Measurements from ENCODE around the gene IL17RE. TPM values are rescaled to one million over a fixed set of nuclear protein-coding genes. Genes with fewer than 3 reads are reported as not detected.

Gene IL17RE
- total and polyA plus RNA-seq, 2 experiments from 2014 or later, result 1.1 to 3.4 TPM

- Mint-ChIP-seq H3K27me3 (ENCODE audit: insufficient read depth, low read depth, poor library complexity) (peaks cover 11% of the 10 kb centered on the region), H3K27ac (peak within 1 kb of the TSS; percentile 99), H3K36me3 (ENCODE audit: low read depth) (peaks cover 33% of the 10 kb centered on the region), H3K9me3 (no peaks in the 10 kb centered on the region), H3K4me1 (peaks cover 12% of the 10 kb centered on the region), H3K4me3 (peak within 1 kb of the TSS; percentile 99)
- TF ChIP-seq ZNF114 (CRISPR knock-in tag; IDR thresholded peaks at IDR 0.05), result no peak
- TF ChIP-seq POLR2AphosphoS5 (IDR thresholded peaks at IDR 0.05; ENCODE audit: low read depth), result peak; percentile 97
- no peak for TF ChIP-seq STAT1 (IDR thresholded peaks at IDR 0.05; ENCODE audit: unreplicated experiment)
- TF ChIP-seq EZH2phosphoT487 (IDR thresholded peaks at IDR 0.05; ENCODE audit: unreplicated experiment), result no peak
- TF ChIP-seq NANOG (IDR thresholded peaks at IDR 0.05; ENCODE audit: borderline replicate concordance), result no peak
- no peak for TF ChIP-seq CREB1 (CRISPR knock-in tag; IDR thresholded peaks at IDR 0.05; ENCODE audit: low read depth)
- no peak for TF ChIP-seq JUNB (IDR thresholded peaks at IDR 0.05; ENCODE audit: unreplicated experiment)
- no peak for TF ChIP-seq EZH2 (IDR thresholded peaks at IDR 0.05; ENCODE audit: low read depth, unreplicated experiment)
- TF ChIP-seq REST (IDR thresholded peaks at IDR 0.05; ENCODE audit: unreplicated experiment), result no peak
- TF ChIP-seq ZNF331 (CRISPR knock-in tag; IDR thresholded peaks at IDR 0.05; ENCODE audit: low read depth), result no peak
- peak; percentile 81 for TF ChIP-seq ETS1 (IDR thresholded peaks at IDR 0.05)
- TF ChIP-seq CTCF (conservative IDR thresholded peaks at IDR 0.05; ENCODE audit: low read depth in 2 of 2), result peak in 1 of 2 experiments; percentile 13; a peak in 1 of 4 replicates
- TF ChIP-seq ZNF462 (CRISPR knock-in tag; IDR thresholded peaks at IDR 0.05), result no peak
- Histone ChIP-seq H3K79me2 (replicated peaks; ENCODE audit: insufficient read depth) (peaks cover 17% of the 10 kb centered on the region), H3K9me2 (ENCODE audit: insufficient read depth) (no peaks in the 10 kb centered on the region), H2AFZ (peak within 1 kb of the TSS; percentile 96), H3F3A (replicated peaks; ENCODE audit: low read depth) (peaks cover 9% of the 10 kb centered on the region; the same call in 1 of the 2 replicates), H3K27me3 (ENCODE audit: insufficient read depth) (no peaks in the 10 kb centered on the region), H3K36me3 (ENCODE audit: insufficient read depth) (0 out of 2 replicates have a peak, but pooled peaks cover 9% of the 10 kb centered on the region), H3K27ac (ENCODE audit: low read depth) (0 out of 2 replicates have a peak within 1 kb of the TSS, but pooled peaks have one; percentile 72), H4K20me1 (replicated peaks; ENCODE audit: insufficient read depth) (peaks cover 4% of the 10 kb centered on the region; the same call in 1 of the 2 replicates), H3K4me1 (ENCODE audit: insufficient read depth) (peaks cover 5% of the 10 kb centered on the region; the same call in 1 of the 2 replicates), H3K4me2 (peak within 1 kb of the TSS; percentile 99), H3K4me3 (peak within 1 kb of the TSS; percentile 100)
- ATAC-seq (peak; percentile 93), DNase-seq (ENCODE audit: low spot score) (peak; percentile 95)
Measured at GRCh38 chr3:9890249-9891071, 12.2 kb upstream of the IL17RE start, which contains the start of gene JAGN1. JAGN1 (plus strand) TSS chr3:9890610; CDS start chr3:9890723, 113 bp downstream.
